ENCODE data around the gene RNF215.

RNF215 gene

GRCh38 chr22:30332551-30332950, 54.7 kb downstream of the RNF215 start:
- no peak for DNase-seq (ENCODE audit: low read depth)
